Stimulated activated CD4-positive, alpha-beta T cell treated with anti-CD3 and anti-CD28 coated beads, TNF-alpha, amount 100 ng/mL, for 1 hour (primary cell): Measurements from ENCODE around the gene CROCC.
"Not testable (repeated sequence)": the region's sequence is repeated elsewhere in the genome, so short reads cannot be mapped to it uniquely, and the experiment has no call there.

Source experiments
- DNase-seq, 3 donors: peaks; one replicate each; pipeline ENCODE4 v3.0.0-alpha.2; 2020; ENCODE audit warnings: low read depth in 3 of 3, low spot score in 1 of 3

The CROCC gene, protein sequence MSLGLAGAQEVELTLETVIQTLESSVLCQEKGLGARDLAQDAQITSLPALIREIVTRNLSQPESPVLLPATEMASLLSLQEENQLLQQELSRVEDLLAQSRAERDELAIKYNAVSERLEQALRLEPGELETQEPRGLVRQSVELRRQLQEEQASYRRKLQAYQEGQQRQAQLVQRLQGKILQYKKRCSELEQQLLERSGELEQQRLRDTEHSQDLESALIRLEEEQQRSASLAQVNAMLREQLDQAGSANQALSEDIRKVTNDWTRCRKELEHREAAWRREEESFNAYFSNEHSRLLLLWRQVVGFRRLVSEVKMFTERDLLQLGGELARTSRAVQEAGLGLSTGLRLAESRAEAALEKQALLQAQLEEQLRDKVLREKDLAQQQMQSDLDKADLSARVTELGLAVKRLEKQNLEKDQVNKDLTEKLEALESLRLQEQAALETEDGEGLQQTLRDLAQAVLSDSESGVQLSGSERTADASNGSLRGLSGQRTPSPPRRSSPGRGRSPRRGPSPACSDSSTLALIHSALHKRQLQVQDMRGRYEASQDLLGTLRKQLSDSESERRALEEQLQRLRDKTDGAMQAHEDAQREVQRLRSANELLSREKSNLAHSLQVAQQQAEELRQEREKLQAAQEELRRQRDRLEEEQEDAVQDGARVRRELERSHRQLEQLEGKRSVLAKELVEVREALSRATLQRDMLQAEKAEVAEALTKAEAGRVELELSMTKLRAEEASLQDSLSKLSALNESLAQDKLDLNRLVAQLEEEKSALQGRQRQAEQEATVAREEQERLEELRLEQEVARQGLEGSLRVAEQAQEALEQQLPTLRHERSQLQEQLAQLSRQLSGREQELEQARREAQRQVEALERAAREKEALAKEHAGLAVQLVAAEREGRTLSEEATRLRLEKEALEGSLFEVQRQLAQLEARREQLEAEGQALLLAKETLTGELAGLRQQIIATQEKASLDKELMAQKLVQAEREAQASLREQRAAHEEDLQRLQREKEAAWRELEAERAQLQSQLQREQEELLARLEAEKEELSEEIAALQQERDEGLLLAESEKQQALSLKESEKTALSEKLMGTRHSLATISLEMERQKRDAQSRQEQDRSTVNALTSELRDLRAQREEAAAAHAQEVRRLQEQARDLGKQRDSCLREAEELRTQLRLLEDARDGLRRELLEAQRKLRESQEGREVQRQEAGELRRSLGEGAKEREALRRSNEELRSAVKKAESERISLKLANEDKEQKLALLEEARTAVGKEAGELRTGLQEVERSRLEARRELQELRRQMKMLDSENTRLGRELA (N-terminal part only)

DNA sequence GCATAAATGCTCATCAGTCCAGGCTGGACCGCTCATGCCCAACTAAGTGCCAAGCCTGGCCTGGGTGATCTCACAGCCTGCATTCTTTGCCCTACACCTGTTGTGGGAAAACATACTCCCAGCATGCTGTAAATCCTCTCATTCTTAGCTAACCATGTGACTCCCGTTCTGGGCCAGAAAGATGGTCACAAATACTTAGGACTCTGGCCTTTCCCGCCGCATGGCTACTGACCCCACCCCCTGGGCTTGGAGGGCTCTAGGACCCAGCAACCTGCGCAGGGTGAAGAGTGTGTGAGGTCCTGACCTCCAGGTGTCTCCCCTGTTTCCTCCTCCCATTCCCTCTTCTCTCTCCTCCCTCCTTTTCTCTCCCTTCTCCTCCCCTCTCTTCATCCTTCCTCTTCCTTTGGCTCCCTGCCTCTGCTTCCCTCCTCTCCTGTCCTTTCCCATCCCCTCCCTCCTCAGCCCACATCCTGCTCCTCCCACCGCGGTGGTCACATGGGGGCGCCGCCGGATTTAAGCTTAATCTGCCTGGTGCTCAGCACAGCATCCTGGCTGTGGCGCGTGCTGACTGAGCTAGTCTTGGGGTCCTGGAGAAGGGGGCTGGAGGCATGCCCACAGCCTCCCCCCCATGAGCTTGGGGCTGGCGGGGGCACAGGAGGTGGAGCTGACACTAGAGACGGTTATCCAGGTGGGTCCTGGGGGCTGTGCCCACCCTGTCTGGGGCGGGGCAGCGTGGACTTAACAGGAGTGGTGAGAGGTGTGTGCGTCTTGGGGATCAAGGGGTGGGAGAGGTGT, at the start of gene CROCC:
Gene CROCC, plus strand, starts transcription at position 541 of the 795 bp plus-strand sequence. Its CDS starts 88 bp downstream, at position 629.
- DNase-seq, result no peak

DNA sequence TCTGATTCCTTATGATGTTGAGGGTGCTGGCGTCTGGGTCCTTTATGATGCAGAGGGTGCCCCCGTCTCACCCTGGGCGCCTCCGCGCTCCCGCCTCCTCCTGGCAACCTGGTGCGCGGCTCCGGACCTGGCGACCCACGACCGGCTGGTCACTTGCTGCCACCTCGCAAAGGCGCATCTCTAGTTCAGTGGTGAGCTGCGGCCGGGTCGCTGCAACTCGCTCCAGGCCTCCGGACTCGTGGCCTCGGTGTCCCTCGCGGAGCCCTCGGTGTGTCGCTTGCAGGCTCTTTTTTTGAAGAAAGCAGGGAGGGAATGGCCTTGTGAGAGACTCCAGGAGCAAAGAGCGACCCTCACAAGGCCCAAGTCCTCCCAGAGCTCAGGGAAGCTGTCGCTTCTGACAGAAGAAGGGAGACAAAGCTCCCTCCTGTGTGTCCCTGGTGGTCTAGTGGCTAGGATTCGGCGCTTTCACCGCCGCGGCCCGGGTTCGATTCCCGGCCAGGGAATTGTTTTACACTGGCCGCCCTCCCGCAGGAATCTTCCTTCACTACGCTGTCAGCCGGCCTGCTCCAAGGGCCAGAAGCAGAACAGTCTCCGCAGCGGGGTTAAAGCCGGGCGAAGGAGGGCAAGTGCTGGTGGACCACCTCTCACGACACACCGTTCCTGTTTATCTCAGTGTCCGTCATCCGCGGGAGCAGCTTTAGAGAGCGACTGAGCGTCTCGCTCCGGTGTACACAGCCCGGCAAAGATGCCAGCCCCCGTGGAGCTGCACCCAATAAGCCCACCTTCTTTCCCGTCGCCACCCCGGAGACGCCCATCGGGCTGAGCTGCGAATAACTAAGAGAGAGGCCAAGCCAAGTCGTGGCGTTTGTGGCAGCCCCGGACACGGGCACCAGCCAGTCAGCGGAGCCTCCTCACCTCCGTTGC, 49.3 kb upstream of the CROCC start:
- DNase-seq, result peak in 1 of 3 donors; percentile 44

DNA sequence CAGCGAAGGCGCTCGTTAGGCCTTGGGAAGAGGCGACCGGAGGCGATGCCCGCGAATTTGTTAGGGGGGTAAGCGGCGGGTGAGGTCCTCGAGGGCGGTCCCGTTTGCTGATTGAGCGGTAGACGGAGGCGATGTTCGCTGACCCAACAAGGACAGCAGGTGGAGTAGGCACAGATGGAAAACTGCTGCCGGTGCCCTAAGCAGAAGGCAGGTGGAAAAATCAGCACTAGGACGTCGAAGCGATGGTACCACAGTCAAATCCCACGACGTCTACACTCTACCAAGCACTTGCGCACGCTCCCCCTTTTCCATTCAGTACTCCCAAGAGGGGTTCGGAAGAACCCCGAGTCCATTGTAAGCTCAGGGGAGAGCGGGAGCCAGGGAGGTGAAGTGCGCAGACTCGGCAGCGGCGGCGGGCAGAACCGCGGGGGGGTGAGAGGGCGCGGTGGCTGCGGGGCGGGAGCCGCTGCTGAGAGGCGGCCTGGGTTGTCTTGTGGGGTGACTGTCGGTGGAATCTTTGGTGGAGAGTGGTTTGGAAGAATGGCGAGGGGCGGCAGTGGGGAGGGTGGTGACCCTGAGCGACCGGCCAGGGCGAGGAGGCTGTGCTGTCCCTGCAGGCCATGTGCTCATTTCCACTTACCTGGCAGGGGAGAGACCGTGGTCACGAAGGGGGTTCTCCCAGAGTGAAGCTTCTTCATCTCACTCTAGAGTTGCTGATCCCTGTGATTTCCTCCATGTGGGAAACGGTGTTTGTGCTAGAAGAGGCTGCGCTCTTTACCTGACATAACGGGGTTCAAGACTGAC, 48.5 kb upstream of the CROCC start:
- peak in 2 of 3 donors; percentile 39 to 46 for DNase-seq

DNA sequence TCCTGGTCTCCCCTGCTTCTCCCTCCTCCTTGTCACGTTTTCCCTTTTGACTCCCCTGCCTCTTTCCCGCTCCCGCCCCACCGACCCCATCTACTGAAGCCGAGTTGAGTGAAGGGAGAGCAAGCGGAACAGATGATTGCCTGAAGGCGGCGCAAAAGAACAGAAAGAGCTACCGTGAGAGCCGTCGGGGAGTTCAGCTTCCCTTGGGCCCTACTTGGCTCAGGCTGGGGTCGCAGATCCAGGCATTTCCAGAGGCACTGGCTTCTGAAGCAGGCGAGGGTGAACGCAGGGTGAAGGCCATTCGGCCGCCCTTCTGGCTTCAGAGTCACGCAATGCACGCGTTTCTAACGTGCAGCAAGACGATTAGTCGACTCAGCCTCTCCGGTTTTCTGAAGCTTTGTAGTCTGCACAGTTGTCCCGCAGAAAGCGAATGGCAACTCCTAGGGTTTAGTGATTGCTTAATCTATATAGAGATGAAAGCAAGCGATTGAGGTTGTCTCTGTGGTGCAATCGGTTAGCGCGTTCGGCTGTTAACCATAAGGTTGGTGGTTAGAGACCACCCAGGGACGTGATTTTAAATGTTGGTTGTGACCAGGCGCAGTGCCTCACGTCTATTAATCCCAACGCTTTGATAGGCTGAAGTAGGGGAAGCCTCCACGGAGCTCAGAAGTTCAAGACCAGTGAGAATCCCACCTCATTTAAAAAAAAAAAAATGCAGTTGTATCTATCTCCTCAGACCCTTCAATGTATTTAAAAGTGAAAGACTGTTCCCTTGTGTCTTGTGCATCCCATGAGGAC, 46.6 kb upstream of the CROCC start:
- not testable (repeated sequence) for DNase-seq

DNA sequence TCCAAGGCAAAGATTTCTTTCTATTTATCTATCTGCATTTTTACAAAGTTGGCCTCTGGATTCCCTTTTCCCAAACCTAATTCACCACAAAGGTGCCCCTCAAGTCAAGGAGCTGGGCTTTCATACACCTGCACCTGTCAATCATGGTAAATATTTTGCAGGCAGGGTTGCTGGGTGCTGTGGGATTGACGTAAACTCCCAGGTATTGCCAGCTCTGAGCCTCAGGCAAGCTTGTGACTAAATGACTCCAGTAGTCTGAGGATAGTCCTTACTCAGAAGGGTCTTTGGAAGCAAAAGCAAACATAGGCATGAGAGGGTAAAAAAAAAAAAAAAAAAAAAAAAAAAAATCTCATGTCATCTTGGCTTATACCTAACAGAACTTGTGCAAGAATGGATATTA, 40.0 kb upstream of the CROCC start:
- DNase-seq, result not testable (repeated sequence)

DNA sequence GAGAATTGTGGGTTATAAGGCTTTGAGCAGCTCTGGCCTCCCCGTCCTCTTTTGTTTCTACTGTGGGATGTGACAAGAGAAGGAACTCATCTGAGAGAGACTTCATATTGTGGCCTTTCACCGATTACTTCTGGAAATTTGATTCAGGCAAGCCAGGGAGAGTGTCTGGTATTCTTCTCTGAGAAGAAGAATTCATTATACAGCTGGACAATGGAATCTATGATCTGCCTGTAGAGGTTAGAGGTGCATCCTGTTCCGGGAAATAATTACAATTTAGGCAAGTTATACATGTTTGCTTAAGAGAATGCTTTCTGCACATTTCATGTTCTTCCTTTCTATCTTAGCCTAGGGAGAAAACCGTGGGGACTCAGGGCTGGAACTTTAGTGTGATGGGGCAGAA, 38.7 kb upstream of the CROCC start:
- no peak for DNase-seq

DNA sequence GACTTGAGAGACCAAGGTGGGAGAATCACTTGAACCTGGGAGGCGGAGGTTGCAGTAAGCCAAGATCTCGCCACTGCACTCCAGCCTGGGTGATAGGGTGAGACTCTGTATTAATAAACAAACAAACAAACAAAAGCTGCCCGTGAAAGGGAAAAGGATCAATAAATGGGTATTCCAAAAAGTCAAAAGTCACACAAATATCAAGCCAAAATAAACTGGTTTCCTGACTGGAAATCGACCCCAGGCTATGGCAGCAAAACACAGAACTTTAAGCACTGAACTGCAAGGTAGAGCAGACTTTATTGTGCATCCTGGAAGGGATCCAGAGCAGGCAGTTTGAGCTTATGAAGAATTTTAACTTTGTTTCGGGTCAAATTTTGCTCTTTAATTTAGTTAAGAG, 37.2 kb upstream of the CROCC start:
- not testable (repeated sequence) for DNase-seq

DNA sequence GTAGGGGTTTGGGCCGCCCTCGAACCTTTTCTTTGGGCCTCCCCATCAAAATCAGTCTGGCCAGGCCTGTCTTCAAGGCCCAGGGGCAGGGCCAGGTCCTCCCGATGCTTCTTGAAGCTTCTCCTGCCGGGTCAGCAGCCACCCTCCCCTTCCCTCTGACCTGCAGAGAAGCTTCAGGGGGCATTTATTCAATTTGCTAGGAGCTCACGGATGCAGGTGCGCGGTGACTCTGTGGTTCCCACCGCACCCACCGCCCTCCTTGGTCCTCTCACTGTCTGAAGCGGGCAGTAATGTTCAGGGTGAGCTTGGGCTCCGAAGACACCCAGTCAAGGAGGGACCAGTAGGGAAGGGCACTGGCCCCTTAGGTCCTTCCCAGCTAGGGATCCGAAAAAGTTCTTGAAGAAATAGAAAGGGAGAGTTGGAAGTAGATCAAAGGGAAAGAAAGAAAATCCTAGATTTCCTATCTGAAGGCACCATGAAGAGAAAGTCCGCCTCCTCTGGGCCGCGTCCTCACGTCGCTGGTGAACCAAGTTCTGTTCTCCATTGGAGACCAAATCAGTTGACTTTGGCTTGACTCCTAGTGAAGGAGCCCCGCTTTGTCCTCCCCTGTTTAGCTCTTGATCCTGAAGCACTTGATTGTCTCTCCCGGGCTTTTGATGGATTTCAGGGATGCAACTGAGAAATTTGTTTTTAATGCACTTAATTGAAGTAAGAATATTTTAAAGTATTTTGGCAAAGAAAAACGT, 34.7 kb upstream of the CROCC start:
- DNase-seq, result no peak

DNA sequence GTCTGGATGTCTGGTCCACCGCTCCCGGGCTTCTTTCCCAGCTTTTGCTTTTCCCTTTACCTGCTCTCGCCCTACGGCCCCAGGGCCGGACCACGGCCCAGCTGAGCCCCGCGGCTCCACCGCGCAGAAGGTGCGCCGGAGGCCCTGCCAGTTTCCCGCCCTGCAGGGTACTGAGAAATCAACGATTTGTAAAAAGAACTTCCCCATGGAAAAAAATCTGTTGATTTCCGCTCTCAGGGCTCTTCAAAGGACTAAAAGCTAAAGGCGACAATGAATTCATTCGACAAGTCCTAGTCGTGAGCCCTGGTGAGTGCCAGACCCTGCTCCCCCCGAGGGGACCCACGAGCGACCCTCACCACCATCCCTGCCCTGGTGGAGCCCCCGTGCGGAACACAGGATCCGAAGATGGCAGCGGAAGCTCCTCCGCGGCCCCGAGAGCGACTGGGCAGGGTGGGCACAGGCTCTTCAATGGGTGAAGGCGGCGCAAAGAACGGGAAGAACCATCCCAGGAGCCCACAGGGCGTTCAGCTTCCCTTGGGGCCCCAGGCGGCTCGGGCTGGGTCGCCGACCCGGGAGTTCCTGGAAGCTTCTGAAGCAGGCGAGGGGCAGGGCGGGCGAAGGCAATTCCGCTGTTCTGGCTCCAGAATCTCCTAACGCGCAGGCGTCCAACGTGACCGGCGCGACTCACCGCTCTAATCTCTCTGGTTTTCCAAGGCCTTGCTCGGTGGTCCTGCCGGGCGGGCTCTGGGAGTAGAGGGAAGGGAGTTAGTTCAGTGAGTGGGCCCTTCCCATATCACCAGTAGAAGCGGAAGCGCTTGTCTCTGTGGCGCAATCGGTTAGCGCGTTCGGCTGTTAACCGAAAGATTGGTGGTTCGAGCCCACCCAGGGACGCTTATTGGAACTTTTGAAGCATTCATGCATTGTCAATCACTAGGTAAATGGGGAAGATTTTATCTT, 32.6 kb upstream of the CROCC start:
- DNase-seq, result peak in 1 of 3 donors; percentile 48

DNA sequence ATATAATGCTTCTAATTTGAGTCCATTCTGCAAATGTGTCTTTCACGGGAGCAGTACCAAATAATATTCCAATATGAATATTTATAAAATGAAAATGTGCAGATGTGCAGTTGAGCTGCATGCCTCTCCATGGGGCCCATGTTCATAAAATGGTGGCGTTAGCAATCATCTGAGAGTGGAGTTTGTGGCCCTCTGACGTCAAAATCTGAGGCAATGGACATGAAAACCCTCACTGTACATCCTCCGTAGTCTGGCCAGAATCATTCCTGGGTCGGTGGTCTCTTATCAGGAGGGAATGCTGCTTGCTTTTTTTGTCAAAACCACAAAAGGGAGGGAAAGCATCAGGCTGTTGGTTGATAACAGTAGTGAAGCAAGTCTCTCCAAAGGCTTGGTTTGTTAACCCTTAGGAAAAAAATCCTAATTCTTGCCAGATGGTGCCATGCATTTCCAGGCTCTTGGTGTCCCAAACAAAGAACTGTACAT, 31.2 kb upstream of the CROCC start:
- DNase-seq, result not testable (repeated sequence)

DNA sequence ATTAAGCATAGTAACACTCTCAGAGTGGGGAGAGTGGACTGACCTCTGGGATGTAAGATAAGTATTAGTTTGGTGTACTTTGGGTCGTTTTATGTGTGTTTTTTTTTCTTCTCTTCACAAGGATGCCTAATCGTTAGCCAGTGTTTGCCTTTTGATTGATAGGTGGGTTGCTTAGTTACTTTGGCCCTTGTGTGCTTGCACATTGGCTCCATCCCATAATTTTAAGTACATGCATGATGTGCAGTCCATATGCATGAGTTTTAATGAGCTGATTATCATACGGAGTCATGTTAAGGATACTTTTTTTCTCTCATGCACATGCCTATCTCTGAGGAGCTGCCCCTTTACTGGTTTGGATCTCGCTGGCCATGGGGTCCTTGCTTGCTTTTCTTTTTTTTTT, 30.7 kb upstream of the CROCC start:
- DNase-seq, result not testable (repeated sequence)

DNA sequence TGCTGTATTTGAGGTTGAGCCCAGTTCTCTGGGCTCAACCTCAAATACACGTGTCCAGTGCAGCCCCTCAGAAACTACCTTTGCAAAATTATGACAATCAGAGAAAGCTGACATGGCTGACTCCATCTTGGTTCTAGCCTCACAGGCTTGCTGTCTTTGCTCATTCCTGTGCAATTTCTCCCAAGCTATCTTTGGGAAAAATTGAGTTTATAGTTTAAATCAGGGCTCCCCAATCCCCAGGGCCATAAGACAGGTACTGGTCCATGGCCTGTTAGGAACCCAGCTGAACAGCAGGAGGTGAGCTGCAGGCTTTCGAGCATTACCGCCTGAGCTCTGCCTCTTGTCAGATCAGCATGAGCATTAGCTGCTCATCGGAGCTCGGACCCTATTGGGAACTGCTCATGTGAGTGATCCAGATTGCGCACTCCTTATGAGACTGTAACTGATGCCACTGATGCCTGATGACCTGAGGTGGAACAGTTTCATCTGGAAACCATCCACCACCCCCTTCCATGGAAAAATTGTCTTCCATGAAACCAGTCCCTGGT, 28.7 kb upstream of the CROCC start:
- DNase-seq, result not testable (repeated sequence)

DNA sequence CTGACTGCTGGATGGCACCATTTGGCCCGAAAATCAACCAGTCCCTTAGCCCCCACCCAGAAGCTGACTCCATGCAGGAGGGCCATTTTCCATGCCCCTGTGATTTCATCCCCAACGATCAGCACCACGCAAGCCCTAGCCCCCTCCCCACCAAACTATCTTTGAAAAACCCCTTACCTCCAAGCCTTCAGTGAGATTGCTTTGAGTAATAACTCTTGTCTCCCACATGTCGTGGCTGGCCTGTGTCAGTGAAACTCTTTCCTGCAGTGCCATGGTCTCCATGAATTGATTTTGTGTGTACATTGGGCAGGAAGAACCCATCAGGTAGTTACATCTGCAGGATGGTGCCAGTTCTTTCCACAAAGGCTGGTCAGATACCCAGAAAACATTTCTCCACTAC, 27.9 kb upstream of the CROCC start:
- DNase-seq, result not testable (repeated sequence)

DNA sequence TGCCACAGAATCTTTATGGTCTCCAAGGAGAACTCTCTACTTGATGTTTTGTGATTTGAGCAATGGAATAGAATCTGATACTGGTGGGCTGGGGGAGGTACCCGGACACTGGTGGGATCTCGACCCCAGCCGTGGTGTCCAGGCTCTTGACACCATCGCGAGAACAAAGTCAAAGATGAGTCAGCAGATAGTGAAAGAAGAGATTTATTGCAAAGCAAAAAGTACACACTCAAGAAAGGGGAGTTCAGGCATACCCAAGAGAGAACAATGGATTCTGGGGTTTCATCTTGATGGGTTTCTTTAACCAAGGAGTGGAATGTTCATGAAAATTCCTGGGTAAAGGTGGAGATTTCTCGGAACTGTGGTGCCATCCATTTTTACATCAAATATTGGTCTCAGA, 27.4 kb upstream of the CROCC start:
- not testable (repeated sequence) for DNase-seq

DNA sequence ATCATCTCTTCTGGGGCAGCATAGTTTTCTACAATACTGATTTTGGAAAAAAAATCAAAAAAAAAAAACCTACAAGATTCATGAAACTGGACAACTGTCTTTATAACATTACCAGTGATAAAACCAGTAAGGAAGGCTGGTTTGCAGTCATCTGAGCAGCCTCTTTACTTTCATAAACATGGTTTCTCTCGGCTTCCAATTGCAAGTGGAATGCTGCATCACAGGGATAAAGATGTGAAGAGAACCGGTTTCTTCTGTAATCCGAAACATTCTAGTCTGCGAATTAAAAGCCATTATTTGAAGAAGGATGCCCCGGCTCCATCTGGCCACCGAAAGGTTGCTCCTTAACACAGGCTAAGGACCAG, 26.5 kb upstream of the CROCC start:
- DNase-seq, result not testable (repeated sequence)
